GM19467 (cell line): ENCODE measurements around the gene NMRK2.

ENCODE experiments used
- ATAC-seq: cut with Tn5 transposase; IDR thresholded peaks from one replicate; pipeline ENCODE4 v1.9.1; 2021; ENCODE audit warnings: mild to moderate bottlenecking, moderate library complexity; ENCODE audit not compliant: unreplicated experiment

The NMRK2 gene

DNA sequence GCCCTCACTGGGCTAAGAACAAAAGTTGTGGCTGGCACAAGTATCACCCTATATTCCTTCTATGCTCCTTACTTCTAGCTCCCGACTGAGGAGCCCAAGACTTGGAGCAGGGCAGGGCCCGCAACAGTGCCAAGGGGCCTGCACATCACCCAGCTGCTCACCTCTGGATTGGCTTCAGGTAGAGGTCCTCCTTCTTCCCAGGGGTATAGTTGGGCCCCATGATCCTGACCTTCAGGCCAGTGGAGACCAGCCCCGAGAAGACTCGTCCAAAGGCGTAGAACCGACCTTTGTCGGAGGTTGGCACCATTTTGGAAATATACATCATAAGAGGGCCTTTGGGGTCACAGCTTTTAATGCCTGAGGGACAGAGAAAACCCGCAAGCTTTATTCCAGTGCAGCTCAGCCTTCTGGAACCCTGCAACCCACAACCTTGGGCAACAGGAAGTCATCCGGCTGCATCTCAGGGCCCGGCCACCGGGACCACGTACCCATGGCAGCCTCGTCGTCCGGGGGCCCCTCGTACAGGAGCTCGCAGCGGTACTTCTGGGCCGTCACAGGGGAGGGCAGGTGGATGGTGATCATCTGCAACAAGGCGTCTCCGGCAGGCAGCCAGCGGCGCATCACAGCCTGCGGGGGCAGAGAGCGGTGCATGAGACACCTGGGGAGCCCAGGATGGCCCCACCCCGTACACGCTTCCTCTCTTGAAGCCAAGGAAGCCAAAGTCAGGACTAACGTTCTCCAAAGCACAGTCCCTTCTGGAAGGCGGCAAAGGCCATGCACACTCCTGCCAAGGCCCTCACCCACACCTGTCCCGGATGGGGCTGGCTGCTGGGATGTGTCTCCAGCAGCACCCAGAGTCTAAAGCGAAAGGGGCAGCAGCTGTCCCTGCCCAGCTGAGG, 47.7 kb downstream of the NMRK2 start:
- ATAC-seq = no peak

GRCh38 chr19:3981373-3981735, 48.5 kb downstream of the NMRK2 start:
- ATAC-seq = no peak

GRCh38 chr19:3981736-3982681, 49.1 kb downstream of the NMRK2 start:
- ATAC-seq = no peak

GRCh38 chr19:3982701-3983541, 50.1 kb downstream of the NMRK2 start:
- ATAC-seq = no peak

GRCh38 chr19:3983542-3983914, 50.7 kb downstream of the NMRK2 start:
- ATAC-seq = no peak

- no peak for ATAC-seq
Observed at GRCh38 chr19:3983936-3984583, 51.2 kb downstream of the NMRK2 start.

DNA sequence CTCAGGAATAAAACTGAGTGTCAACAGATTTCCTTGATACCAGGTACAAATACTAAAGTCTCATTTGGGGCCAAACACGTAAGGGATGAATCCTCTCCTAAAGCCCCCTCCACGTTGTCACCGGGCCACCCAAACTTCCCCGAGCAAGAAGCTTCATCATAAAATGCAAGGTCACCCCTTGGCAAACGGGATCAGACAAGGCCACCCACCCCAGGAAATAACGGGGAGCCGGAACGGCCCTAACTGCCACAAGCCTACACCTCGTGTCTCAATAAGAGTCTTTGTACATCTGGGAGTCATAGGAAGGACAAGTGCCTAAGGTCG, 51.7 kb downstream of the NMRK2 start:
- no peak for ATAC-seq

DNA sequence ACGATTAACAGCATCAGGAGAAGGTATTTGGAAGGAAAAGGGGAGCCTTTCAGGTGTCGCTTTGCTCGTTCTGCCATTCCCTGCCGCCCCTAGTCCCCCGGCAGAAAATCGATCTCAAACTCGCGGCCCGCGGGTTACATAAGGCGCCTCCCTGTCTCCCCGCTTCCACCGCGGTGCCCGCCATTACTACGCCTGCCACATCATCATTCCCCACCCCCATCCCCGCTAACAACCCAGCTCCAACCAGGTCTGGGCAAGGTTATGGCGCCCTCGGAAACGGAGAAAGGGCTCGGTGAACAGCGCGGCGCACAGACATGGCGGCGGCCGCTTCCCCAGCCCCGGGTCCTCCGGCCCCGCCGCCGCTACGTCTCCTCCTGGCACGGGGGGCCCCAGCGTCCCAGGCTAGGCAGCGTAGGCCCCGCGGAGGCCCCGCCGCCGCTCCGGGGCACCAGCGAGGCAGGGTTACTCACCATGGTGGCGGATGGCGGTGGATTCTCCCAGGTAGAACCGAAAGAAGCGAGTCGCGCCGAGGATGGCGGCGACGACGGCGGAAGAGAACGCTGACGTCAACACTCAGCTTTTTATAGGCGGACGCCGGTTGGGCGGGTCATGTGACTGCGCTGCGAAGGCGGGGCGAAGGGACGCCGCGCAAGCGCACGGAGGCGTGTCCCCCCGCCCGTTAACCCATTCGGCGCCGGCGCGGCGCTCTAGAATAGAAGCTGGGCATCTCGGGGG, 52.2 kb downstream of the NMRK2 start, which contains the start of gene EEF2:
Gene EEF2 (minus strand): TSS at position 556 of the 735 bp plus-strand sequence. CDS start 83 bp downstream, at position 473.
- peak; percentile 44 for ATAC-seq

DNA sequence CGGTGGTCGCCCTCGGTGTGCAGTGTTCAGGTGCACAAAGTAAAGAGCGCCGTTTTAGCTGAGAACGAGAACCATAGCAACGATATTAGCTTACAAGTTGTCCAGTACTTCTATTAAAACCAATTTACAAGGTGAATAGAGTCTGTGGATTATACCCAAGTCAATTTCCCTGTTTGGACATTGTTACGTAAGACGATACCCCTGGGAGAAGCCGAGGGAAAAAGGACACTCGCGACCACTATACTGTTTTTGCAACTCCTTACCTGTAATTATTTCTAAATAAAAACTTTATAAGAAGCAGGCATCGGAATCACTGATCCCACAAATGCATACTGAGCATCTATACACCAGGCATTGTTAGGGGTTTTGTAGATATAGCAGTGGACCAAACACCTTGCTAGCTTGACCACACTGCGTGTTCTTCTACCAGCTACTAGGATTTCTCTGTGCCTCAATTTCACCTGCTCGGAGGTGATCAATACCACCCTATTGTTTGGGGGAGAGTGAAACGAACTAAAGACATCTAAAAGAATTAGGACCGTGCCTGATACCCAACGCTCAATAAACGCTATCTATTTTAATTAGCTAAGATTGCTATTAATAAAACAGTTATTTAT, 52.9 kb downstream of the NMRK2 start:
- no peak for ATAC-seq

GRCh38 chr19:3986260-3987041, 53.6 kb downstream of the NMRK2 start:
- ATAC-seq = no peak

GRCh38 chr19:3987619-3988371, 54.9 kb downstream of the NMRK2 start:
- ATAC-seq = no peak

DNA sequence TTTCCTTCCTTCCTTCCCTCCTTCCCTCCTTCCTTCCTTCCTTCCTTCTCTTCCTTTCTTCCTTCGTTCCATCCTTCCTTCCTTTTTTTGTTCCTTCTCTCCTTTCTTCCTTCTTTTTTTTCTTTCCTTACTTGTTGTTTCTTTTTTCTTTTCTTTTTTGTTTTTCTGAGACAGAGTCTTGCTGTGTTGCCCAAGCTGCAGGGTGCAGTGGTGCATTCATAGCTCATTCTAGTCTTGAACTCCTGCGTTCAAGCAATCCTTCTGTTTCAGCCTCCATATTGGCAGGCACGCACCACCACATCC, 57.9 kb downstream of the NMRK2 start:
- no peak for ATAC-seq
